NCI-H146 (cell line): Measurements from ENCODE around the gene DMAC1.

Experiments
- DNase-seq: peaks from one replicate; lab custom pipeline; 2025; lab: John Stamatoyannopoulos, UW

The DMAC1 gene

GRCh38 chr9:7799234-7799943 is at the start of gene DMAC1:
TSS of gene DMAC1 (minus strand) at chr9:7799778. CDS start at chr9:7799734, 44 bp downstream.
- peak; percentile 92 for DNase-seq

- no peak for DNase-seq
These were observed 49.8 kb upstream of the DMAC1 start for GRCh38 chr9:7849362-7849761.

- DNase-seq: no peak
These were observed 48.9 kb upstream of the DMAC1 start for GRCh38 chr9:7848498-7848897.

GRCh38 chr9:7844242-7844641 is 44.7 kb upstream of the DMAC1 start:
- DNase-seq: peak; percentile 37

- no peak for DNase-seq
These were observed 42.3 kb upstream of the DMAC1 start for GRCh38 chr9:7841831-7842230.

GRCh38 chr9:7834531-7834930 is 35.0 kb upstream of the DMAC1 start:
- no peak for DNase-seq

GRCh38 chr9:7828334-7828733 is 28.8 kb upstream of the DMAC1 start:
- no peak for DNase-seq

- DNase-seq: no peak
These were observed 28.2 kb upstream of the DMAC1 start for GRCh38 chr9:7827792-7828191.

GRCh38 chr9:7827056-7827455 is 27.5 kb upstream of the DMAC1 start:
- no peak for DNase-seq

GRCh38 chr9:7823651-7824050 is 24.1 kb upstream of the DMAC1 start:
- DNase-seq: no peak

GRCh38 chr9:7819984-7820383 is 20.4 kb upstream of the DMAC1 start:
- DNase-seq: no peak

GRCh38 chr9:7816021-7816420 is 16.4 kb upstream of the DMAC1 start:
- DNase-seq: no peak

- no peak for DNase-seq
These were observed 13.5 kb upstream of the DMAC1 start for GRCh38 chr9:7813030-7813429.

GRCh38 chr9:7811677-7812076 is 12.1 kb upstream of the DMAC1 start:
- DNase-seq: peak; percentile 35

GRCh38 chr9:7802666-7803065 is 3.1 kb upstream of the DMAC1 start:
- DNase-seq: no peak

- DNase-seq: no peak
These were observed 337 bp upstream of the DMAC1 start for GRCh38 chr9:7799944-7800285.

- no peak for DNase-seq
These were observed 5.4 kb downstream of the DMAC1 start for GRCh38 chr9:7794196-7794595.

- peak; percentile 94 for DNase-seq
These were observed 8.2 kb downstream of the DMAC1 start for GRCh38 chr9:7791394-7791793.

- DNase-seq: peak; percentile 20
These were observed 8.8 kb downstream of the DMAC1 start for GRCh38 chr9:7790819-7791182.

- peak; percentile 40 for DNase-seq
These were observed 9.4 kb downstream of the DMAC1 start for GRCh38 chr9:7790022-7790818.

GRCh38 chr9:7788772-7789171 is 10.8 kb downstream of the DMAC1 start:
- no peak for DNase-seq

- DNase-seq: no peak
These were observed 13.8 kb downstream of the DMAC1 start for GRCh38 chr9:7785813-7786212.

- no peak for DNase-seq
These were observed 15.1 kb downstream of the DMAC1 start for GRCh38 chr9:7784472-7784871.

- no peak for DNase-seq
These were observed 15.9 kb downstream of the DMAC1 start for GRCh38 chr9:7783635-7784063.
